22Rv1 (cell line): ENCODE measurements around the gene DBNDD2.
A peak's percentile ranks its signal among the peaks of the same experiment; 100 is the strongest.

Source experiments
- CTCF ChIP-seq: fragments of 450-650 bp; IDR thresholded peaks from 2 replicates; pipeline ENCODE4 v1.5.1; 2017; ENCODE audit warnings: mild to moderate bottlenecking
- ZFX ChIP-seq: fragments of 450-650 bp; IDR thresholded peaks from 2 replicates; pipeline ENCODE4 v1.6.1; 2017; ENCODE audit warnings: antibody characterized with exemption, borderline replicate concordance

- TF ChIP-seq CTCF = peak; percentile 95
- TF ChIP-seq ZFX = no peak
Measured at GRCh38 chr20:45436732-45437485, 28.8 kb downstream of the DBNDD2 start.
